ENCODE data around the gene DNAJC5. TPM values are rescaled to one million over a fixed set of nuclear protein-coding genes. Genes with fewer than 3 reads are reported as not detected.
A peak's percentile ranks its signal among the peaks of the same experiment; 100 is the strongest.
"Not testable (repeated sequence)": the region's sequence is repeated elsewhere in the genome, so short reads cannot be mapped to it uniquely, and the experiment has no call there.

DNAJC5 gene
- total RNA-seq, 4 donors from 2014 or later, result 10.9 to 39.8 (median 25.6) TPM

- no peaks in the 10 kb centered on the region for H3K27me3 ChIP-seq
- H3K9me3 ChIP-seq, result no peaks in the 10 kb centered on the region
- H3K4me1 ChIP-seq, result peaks cover 0 to 6% of the 10 kb centered on the region in 2 donors
- peak within 1 kb of the TSS; percentile 55 to 81 for H3K4me3 ChIP-seq
- peak; percentile 70 to 85 for TF ChIP-seq POLR2A (IDR thresholded peaks at IDR 0.05)
- TF ChIP-seq CTCF (IDR thresholded peaks at IDR 0.05), result peak in 1 of 4 experiments; percentile 9
- H3K36me3 ChIP-seq, result no peaks in the 10 kb centered on the region
- peak within 1 kb of the TSS; percentile 84 to 87 for H3K27ac ChIP-seq
- peak; percentile 98 to 99 for DNase-seq
- intact Hi-C loops (cut with DNase I; ENCODE audit: low total_unique reads), result loop anchor here (10.0 kb wide), 1 partner anchor 80 kb away; no protein-coding TSS in a partner anchor
Measured at GRCh38 chr20:63864978-63865640, 29.8 kb upstream of the DNAJC5 start, which contains the start of gene TPD52L2. Gene TPD52L2 (plus strand): TSS chr20:63865270. CDS start chr20:63865366, 96 bp downstream.

DNA sequence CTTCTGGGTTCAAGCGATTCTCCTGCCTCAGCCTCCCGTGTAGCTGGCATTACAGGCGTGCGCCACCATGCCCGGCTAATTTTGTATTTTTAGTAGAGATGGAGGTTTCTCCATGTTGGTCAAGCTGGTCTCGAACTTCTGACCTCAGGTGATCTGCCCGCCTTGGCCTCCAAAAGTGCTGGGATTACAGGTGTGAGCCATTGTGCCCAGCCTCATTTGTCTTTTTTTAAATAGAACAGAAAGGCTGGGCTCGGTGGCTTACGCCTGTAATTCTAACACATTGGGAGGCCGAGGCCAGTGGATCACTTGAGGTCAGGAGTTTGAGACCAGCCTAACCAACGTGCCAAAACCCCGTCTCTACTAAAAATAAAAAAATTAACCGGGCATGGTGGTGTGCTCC is 27.9 kb upstream of the DNAJC5 start:
- DNase-seq, H3K27me3 ChIP-seq, H3K9me3 ChIP-seq, H3K27ac ChIP-seq, H3K36me3 ChIP-seq, H3K4me3 ChIP-seq, H3K4me1 ChIP-seq: not testable (repeated sequence)
- intact Hi-C loops (cut with DNase I; ENCODE audit: low total_unique reads), result loop anchor here (10.0 kb wide), 1 partner anchor 82 kb away; no protein-coding TSS in a partner anchor

- intact Hi-C loops (cut with DNase I; ENCODE audit: low total_unique reads), result loop anchor here (10.0 kb wide), 1 partner anchor 83 kb away; no protein-coding TSS in a partner anchor
- no peak overlapping the region for H3K27ac ChIP-seq
- H3K36me3 ChIP-seq, result no peaks in the 10 kb centered on the region
- peaks cover 0 to 6% of the 10 kb centered on the region in 2 donors for H3K4me1 ChIP-seq
- no peaks in the 10 kb centered on the region for H3K9me3 ChIP-seq
- no peak for TF ChIP-seq CTCF (IDR thresholded peaks at IDR 0.05)
- no peak for TF ChIP-seq POLR2A (IDR thresholded peaks at IDR 0.05)
- DNase-seq, result no peak
- no peaks in the 10 kb centered on the region for H3K27me3 ChIP-seq
- no peak overlapping the region for H3K4me3 ChIP-seq
Measured at GRCh38 chr20:63868264-63868663, 26.7 kb upstream of the DNAJC5 start.

- Histone ChIP-seq H3K9me3 (no peaks in the 10 kb centered on the region), H3K27me3 (no peaks in the 10 kb centered on the region), H3K4me1 (no peaks in the 10 kb centered on the region), H3K4me3 (no peak overlapping the region), H3K36me3 (no peaks in the 10 kb centered on the region), H3K27ac (peak overlapping the region in 1 of 2 donors; percentile 48)
- DNase-seq, result peak in 1 of 2 donors; percentile 51
- intact Hi-C loops (cut with DNase I; ENCODE audit: low total_unique reads), result no loop called here
- TF ChIP-seq CTCF (IDR thresholded peaks at IDR 0.05) (no peak), POLR2A (IDR thresholded peaks at IDR 0.05) (no peak)
Measured at GRCh38 chr20:63873477-63873971, 21.4 kb upstream of the DNAJC5 start.

GRCh38 chr20:63874241-63874640 is 20.7 kb upstream of the DNAJC5 start:
- H3K36me3 ChIP-seq; H3K4me1 ChIP-seq; H3K9me3 ChIP-seq; intact Hi-C loops (cut with DNase I; ENCODE audit: low total_unique reads); DNase-seq; H3K27ac ChIP-seq; H3K27me3 ChIP-seq; H3K4me3 ChIP-seq: not testable (repeated sequence)

DNA sequence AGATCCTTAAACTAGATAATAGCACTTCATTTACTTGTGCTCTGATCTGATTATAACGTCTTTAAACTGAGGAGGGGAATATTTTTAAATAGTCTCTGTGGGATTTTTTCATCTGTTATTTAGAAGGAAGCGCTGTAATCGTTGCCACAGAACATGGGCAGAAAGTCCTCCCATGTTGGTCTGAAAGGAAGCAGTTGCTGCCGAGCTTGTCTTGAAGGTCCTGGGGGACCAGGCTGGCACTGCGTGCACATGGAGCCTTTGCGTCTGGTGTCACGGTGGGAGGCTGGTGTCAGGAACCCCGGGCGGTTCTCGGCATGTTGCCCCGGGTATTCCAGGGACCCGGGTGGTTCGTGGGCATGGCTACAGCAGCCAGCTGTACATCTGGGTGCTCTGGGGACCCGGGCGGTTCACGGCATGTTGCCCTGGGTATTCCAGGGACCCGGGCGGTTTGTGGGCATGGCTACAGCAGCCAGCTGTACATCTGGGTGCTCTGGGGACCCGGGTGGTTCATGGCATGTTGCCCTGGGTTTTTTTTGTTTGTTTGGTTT is 18.4 kb upstream of the DNAJC5 start:
- Histone ChIP-seq H3K27ac (no peak overlapping the region), H3K4me3 (no peak overlapping the region), H3K4me1 (no peaks in the 10 kb centered on the region), H3K9me3 (no peaks in the 10 kb centered on the region), H3K27me3 (no peaks in the 10 kb centered on the region), H3K36me3 (no peaks in the 10 kb centered on the region)
- TF ChIP-seq POLR2A (IDR thresholded peaks at IDR 0.05), result no peak
- no peak for TF ChIP-seq CTCF (IDR thresholded peaks at IDR 0.05)
- intact Hi-C loops (cut with DNase I; ENCODE audit: low total_unique reads), result no loop called here
- no peak for DNase-seq
